SH-SY5Y (cell line): Measurements from ENCODE around the gene NPLOC4.

Source experiments
- GATA2 ChIP-seq: IDR thresholded peaks from 2 replicates; pipeline ENCODE4 v1.6.1; 2011; ENCODE audit warnings: mild to moderate bottlenecking, low read depth, low read length
- GATA3 ChIP-seq: IDR thresholded peaks from 2 replicates; pipeline ENCODE4 v1.6.1; 2011; ENCODE audit warnings: low read depth, mild to moderate bottlenecking, low read length, moderate library complexity

Gene NPLOC4

DNA sequence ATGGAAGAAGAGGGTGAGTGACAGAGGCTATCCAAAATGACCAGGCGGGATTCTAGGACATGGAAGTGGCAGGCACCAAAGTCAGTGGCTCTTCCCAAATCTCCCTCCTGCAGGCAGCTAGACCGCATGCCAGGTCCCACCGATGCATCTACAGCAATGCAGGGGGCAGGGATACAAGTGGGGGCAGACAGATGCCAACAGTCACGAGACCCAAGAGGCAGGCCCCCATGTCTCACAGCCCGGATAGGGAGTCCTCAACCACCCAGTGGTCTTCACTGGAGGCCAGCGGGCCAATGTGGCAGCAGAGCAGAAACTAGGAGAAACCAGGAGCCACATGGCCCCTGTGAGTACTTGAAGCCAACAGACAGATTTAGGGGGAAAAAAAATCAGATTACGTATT is 20.0 kb downstream of the NPLOC4 start:
- TF ChIP-seq GATA2 (no peak), GATA3 (no peak)

DNA sequence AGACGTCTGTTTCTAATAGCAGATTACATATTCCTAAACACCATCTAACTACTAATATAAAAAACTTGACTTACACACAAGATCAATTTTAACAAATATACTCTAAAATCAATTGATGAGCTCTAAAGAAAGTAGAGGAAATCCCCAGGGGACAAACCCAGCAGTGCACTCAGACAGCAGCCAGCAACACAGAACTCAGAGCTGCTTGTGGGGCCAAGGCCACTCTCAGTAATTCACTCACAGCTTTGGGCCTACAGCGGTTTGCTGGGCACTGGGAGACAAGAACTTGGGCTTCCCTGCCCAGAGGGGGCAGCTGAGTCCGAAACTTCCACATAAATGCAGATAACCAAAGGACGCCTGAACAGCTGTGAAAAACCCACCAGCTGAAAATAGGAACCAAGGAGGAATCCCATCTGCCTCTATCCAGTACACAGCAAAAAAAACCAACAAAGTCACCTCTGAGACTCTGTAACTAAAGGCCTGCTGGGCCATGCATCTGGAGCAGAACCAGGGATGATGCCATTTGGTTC is 21.4 kb downstream of the NPLOC4 start:
- no peak for TF ChIP-seq GATA2
- no peak for TF ChIP-seq GATA3

DNA sequence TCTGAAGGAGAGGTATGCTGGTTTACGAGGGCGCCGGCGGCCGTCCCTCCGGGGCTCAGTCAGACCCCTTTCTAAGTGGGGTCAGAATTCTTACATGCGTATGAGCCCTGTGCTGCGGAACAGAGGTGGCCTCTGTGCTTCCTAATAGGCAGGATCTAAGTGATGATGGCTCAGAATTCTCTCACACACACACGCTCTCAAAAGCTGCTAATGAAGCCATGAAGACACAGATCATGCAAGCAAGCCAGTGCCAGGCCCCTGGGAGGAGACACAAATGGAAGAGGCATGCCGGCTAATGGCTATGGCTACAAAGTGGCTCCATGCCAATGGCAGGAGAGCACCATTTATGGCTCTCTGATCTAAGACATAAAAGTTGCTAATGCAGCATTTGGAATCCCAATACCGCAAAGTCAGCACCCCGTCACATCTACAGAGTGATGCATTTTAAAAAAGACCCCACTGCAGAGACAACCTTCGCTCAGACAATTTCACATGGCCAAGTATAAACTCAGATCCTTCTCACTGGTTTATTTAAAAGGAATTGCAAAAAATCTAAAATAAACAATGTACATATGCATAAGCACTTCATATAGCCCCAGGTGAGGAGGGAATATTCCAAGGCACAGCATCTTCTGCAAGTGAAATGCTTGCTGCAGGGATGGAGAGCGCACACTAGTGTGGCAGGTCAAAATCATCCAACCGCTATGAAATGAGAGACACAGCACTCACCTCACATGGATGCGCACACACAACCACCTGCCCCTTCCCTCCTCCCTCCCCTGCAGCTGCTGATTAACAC is 24.5 kb downstream of the NPLOC4 start:
- TF ChIP-seq GATA3, result no peak
- TF ChIP-seq GATA2, result no peak

DNA sequence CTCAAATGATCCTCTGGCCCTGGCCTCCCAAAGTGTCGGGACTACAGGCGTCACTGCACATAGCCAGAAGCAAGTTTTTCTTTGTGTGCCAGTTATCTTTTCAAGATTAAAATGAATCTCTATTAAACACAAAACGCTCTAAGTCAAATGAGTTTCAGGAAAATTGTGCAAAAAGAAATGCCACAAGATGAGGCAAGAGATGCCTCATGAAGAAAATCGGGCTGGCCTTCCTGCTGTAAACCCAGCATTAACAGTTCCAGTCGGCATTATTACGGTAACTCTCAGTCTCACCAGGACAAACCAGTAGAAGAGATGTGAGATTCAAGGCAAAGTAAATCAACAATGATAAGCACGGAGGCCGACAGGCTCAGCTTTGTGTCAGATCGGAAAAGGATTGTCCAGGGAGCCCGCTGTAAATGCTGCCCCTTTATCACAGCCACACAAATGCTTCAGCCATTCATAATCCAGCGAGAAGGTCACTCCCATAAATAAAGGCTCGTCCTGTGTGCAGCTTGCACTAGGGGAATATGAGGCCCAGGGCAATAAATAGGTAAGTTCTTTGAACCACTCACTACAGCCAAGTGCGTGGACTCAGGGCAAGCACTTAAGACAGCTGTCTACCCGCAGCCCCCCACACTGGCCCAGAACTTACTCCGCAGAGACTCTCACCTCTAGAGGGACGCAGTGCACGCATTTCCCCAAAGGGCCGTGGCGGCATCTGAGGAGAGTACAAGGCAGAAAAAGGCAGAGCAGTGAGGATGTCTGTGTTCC is 27.2 kb downstream of the NPLOC4 start:
- TF ChIP-seq GATA2, result no peak
- no peak for TF ChIP-seq GATA3

DNA sequence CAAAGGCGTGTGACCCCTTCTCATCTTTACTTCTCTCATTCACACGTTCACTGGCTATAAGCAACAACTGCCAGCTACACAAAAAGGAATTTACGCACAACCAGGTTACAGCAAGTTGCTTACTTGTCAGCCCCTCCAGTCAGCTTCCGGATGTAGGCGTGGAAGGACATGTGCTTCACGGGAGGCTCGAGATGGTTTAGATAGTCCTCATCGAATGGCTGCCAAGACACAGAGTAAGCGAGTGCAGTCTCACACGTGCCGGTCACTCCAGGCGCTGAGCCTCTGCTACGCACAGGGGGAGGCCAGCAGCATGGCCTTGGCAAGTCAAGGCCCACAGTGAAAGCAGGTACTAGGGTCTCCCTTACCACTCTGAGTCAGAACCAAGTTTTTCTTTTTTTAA is 28.3 kb downstream of the NPLOC4 start:
- TF ChIP-seq GATA3, result no peak
- no peak for TF ChIP-seq GATA2

DNA sequence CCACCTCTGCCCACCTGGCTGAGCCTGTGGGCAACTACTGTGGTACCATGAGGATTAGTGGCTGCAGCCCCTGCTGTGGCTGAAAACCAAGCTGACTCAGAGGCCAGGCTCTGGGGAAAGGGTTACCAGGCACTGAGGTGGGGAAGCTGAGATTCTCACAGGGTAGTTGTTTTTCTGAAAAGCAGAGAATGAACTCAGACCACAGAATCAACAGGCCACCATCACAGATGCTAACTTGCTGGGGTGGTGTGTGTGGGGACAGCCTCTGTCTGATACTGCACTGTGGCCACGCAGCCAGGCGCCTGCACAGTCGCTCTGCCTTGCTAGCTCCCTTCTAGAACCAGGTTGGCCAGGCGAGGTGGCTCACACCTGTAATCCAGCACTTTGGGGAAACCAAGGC is 28.8 kb downstream of the NPLOC4 start:
- TF ChIP-seq GATA2 (no peak), GATA3 (no peak)

DNA sequence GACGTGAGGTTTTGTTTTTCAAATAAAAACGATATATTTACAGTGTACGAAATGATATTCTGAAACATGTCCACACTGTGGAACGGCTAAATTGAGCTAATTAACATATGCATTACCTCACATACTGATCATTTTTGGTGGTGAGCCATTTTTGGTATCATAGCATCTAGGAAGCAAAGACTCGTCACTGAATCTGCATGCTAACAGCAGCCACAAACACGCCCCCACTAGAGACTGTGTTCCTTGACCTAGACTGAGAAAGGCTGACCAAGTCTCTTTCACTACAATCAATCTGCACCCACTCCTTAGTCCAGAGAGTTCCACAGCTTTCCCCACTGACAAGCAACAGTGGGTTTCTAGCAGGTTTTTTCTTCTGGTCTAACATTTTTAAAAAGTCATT is 29.5 kb downstream of the NPLOC4 start:
- TF ChIP-seq GATA3 (no peak), GATA2 (no peak)

DNA sequence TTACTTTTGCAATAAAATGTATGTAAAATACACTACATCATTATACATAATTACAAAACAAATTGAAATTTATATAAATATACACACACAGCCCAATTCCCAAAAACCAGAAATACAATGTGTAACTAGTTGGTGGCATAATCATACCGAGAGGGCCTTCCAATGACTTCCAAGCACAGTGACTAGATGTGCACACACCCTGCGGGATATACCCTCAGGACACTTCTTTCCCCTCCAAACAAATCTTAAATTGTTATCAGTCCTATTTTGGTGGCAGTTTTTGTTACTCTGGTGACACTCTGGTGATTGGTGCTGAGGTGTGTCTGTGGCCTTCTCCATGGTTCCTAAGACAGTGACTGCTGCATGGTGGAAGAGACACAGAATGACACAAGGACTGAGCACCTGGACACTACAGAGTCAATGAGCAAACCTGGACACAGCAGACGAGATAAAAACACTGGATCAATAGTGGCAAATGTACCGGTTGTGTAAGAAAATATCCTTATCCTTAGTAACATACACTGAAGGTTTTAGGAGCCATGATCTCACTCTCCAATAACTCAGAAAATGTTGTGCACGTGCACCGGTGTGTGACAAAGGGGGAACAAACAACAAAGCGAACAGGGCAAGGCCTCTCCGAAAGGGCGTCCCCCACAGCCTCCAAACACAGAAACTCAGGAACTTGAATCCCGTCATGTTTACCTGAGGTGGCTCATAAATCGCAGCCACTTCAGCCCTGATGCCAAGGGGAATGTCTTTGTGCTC is 32.9 kb downstream of the NPLOC4 start:
- no peak for TF ChIP-seq GATA2
- no peak for TF ChIP-seq GATA3

DNA sequence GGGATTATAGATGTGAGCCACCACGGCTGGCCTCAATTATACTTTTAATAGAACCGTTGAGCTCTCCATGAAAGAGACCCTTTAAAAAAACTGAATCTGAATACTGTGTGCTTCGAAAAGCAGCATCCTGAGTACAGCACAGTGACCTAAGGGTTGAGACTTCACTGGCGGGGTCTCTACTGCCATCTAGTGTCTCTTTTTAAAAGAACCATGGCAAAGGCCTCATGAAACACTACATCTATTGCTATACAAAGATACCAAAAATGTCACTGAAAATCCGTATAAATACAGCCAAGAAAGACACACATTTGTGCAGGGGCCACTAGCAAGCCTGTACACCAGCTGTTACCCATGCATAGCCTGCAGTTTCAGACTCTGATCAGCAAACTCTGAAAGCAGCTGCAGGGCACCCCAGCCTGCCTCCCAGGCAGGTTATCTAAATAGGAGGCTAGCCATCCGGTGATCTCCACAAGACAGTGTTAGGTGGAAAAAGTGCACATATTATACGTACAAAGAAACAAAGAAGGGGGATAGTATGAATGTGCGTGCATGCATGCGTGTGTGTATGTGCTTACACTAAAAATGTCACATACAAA is 35.3 kb downstream of the NPLOC4 start:
- TF ChIP-seq GATA3, result no peak
- TF ChIP-seq GATA2, result no peak

DNA sequence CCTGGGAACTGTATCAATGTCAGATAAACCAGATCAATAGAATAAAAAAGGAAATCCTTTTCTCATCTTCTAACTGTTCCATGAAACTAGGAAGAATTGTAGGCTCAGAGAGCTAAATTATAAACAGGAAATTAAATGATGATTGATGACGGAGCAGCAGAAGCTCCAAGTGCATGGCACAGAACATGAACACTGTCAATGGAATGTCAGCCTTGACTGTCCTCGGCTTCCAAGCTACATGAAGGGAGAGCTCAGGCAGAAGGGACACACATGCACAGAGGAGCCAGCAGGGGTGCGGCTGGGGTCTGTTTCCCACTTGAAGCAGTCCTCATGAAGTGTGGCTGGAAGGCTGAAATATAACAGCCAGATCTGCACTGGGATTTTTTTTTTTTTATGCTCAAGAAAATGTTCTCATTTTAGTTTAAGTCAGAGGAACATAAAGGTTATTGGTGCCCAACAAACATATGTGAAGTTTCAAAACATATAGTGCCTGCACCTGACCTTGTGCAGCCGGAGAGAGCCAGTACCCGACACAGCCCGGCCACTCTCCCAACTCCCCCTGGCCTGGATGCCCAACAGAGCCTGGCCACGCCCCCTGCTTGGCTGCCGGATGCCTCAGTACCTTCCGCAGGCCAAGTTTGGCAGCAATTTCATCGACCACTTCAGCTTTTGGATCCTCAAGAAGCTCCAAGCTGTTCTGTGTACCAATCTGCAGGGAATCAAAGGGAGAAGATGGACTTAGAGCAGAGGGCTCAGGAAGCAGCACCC is 37.0 kb downstream of the NPLOC4 start:
- TF ChIP-seq GATA2, result no peak
- no peak for TF ChIP-seq GATA3

DNA sequence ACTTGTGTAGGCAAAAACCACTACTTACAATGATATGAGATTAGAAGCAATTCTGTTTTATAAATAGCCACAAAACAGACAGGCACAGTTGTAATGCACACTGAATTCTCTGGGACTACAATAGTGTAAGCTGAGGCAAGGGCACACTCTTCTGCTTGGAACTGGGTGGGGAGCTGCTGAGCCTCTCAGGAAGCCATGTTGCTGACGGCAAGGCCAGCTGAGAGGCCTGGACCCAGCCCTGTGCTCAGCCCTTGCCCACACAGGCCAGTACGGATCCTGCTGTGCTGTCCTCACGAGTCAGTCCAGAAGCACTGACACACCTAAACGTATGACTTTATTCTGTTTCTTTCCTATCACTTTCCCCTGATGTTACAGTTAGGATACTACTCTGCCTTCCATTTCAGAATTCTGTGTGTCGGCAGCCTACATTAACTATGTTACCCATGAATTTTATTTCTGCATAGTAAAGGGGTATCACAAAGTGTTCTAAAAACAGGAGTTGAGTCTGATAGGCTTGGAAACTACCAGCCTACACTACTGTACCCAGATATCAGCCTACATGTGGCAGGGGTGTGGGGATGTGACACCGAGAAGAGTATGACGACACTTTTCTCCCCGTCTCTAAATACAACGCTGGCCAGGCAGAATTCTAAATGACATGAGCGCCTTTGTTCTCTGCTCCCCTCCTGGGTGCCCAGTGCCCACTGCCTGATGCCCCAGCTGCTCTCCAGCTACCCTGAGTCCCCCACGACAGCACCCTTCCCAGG is 43.6 kb downstream of the NPLOC4 start:
- TF ChIP-seq GATA3 (no peak), GATA2 (no peak)

DNA sequence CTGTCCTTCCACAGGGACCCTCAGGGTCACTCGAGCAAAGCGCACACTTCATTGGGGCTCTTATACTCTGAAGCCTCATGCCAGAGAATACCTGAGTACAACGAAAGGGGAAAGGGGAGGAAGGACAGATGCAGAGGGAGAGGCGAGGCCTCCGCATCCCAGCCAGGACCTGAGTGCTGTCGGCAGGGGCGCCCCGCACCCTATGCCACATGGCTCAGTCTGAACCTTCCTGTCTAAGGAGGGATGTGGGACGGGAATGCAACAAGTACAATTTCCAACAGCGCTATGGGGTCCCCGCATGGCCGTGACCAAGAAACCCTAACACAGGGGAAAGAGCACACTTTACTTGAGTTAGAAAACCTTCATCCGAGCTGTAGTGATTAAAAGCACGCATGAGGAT is 44.9 kb downstream of the NPLOC4 start:
- TF ChIP-seq GATA2 (no peak), GATA3 (no peak)
